RWPE2 (cell line): ENCODE results near the gene MFRP.

Source experiments
- ATAC-seq: fragments of 200-7000 bp; cut with Tn5 transposase; 3 replicates; pipeline ENCODE4 v1.9.1; 2021; ENCODE audit warnings: low read depth
- DNase-seq: peaks from one replicate; pipeline ENCODE4 v3.0.0-alpha.2; 2020; ENCODE audit warnings: low spot score
- H3K27ac ChIP-seq: fragments of 450-650 bp; 2 replicates; pipeline ENCODE4 v1.5.1; 2017; ENCODE audit warnings: mild to moderate bottlenecking; ENCODE audit not compliant: poor library complexity, severe bottlenecking
- H3K27me3 ChIP-seq: fragments of 250-450 bp; sonication (Bioruptor Pico); 2 replicates; pipeline ENCODE4 v1.5.1; 2021; ENCODE audit warnings: mild to moderate bottlenecking, moderate library complexity; ENCODE audit not compliant: insufficient read depth, poor library complexity, severe bottlenecking
- H3K36me3 ChIP-seq: fragments of 250-450 bp; sonication (Bioruptor Pico); 2 replicates; pipeline ENCODE4 v1.5.1; 2020; ENCODE audit warnings: low read depth, mild to moderate bottlenecking, moderate library complexity
- H3K4me1 ChIP-seq: fragments of 250-450 bp; sonication (Bioruptor Pico); 2 replicates; pipeline ENCODE4 v1.5.1; 2021; ENCODE audit warnings: mild to moderate bottlenecking, moderate library complexity; ENCODE audit not compliant: insufficient read depth, poor library complexity, severe bottlenecking
- H3K4me3 ChIP-seq: fragments of 250-450 bp; sonication (Bioruptor Pico); 2 replicates; pipeline ENCODE4 v1.5.1; 2021; ENCODE audit warnings: mild to moderate bottlenecking, moderate library complexity; ENCODE audit not compliant: severe bottlenecking
- H3K9me3 ChIP-seq: fragments of 250-450 bp; sonication (Bioruptor Pico); 2 replicates; pipeline ENCODE4 v1.5.1; 2021; ENCODE audit warnings: mild to moderate bottlenecking, moderate library complexity; ENCODE audit not compliant: severe bottlenecking
- CTCF ChIP-seq: fragments of 450-650 bp; IDR thresholded peaks from one replicate; pipeline ENCODE4 v1.5.1; 2017; ENCODE audit warnings: mild to moderate bottlenecking, moderate library complexity; ENCODE audit not compliant: poor library complexity, severe bottlenecking

The MFRP gene

GRCh38 chr11:119356349-119357031 lies 10.0 kb upstream of the MFRP start:
- ATAC-seq = no peak
- DNase-seq = no peak
- TF ChIP-seq CTCF = peak; percentile 92
- Histone ChIP-seq H3K4me3 (no peak overlapping the region), H3K27ac (no peak overlapping the region), H3K36me3 (0 out of 2 replicates have a peak, but pooled peaks cover 3% of the 10 kb centered on the region), H3K9me3 (no peaks in the 10 kb centered on the region), H3K4me1 (peaks cover 23% of the 10 kb centered on the region), H3K27me3 (no peaks in the 10 kb centered on the region)

- Histone ChIP-seq H3K27ac (no peak overlapping the region), H3K27me3 (no peaks in the 10 kb centered on the region), H3K36me3 (0 out of 2 replicates have a peak, but pooled peaks cover 3% of the 10 kb centered on the region), H3K4me3 (no peak overlapping the region), H3K4me1 (peaks cover 14% of the 10 kb centered on the region), H3K9me3 (no peaks in the 10 kb centered on the region)
- no peak for TF ChIP-seq CTCF
- no peak for DNase-seq
- peak; percentile 58 for ATAC-seq
Observed at GRCh38 chr11:119355091-119355843, 8.8 kb upstream of the MFRP start.

GRCh38 chr11:119352857-119353260 lies 6.4 kb upstream of the MFRP start:
- no peak for ATAC-seq
- TF ChIP-seq CTCF = no peak
- H3K4me3 ChIP-seq = no peak overlapping the region
- no peak overlapping the region for H3K27ac ChIP-seq
- peaks cover 5% of the 10 kb centered on the region for H3K4me1 ChIP-seq
- H3K9me3 ChIP-seq = no peaks in the 10 kb centered on the region
- H3K36me3 ChIP-seq = no peaks in the 10 kb centered on the region
- H3K27me3 ChIP-seq = no peaks in the 10 kb centered on the region
- DNase-seq = no peak

GRCh38 chr11:119351232-119351631 lies 4.7 kb upstream of the MFRP start:
- Histone ChIP-seq H3K27ac (no peak overlapping the region), H3K4me1 (peaks cover 5% of the 10 kb centered on the region), H3K36me3 (no peaks in the 10 kb centered on the region), H3K27me3 (no peaks in the 10 kb centered on the region), H3K9me3 (no peaks in the 10 kb centered on the region), H3K4me3 (no peak overlapping the region)
- ATAC-seq (no peak), DNase-seq (no peak)
- no peak for TF ChIP-seq CTCF

- no peak overlapping the region for H3K27ac ChIP-seq
- H3K4me1 ChIP-seq = peaks cover 3% of the 10 kb centered on the region
- DNase-seq = no peak
- ATAC-seq = no peak
- H3K4me3 ChIP-seq = no peak overlapping the region
- no peaks in the 10 kb centered on the region for H3K36me3 ChIP-seq
- H3K27me3 ChIP-seq = no peaks in the 10 kb centered on the region
- H3K9me3 ChIP-seq = no peaks in the 10 kb centered on the region
- no peak for TF ChIP-seq CTCF
Observed at GRCh38 chr11:119350302-119350701, 3.8 kb upstream of the MFRP start.
